ENCODE data around the gene HEATR5A.

GRCh38 chr14:31429791-31430190 lies 9.4 kb upstream of the HEATR5A start:
- TF ChIP-seq CTCF (IDR thresholded peaks at IDR 0.05), result no peak
- TF ChIP-seq ZFX (IDR thresholded peaks at IDR 0.05; ENCODE audit: borderline replicate concordance), result no peak
